ENCODE results near the gene DDA1.

- TF ChIP-seq KDM5A (IDR thresholded peaks at IDR 0.05): no peak
- TF ChIP-seq POLR2A (IDR thresholded peaks at IDR 0.05; ENCODE audit: low read length): no peak
- no peak for TF ChIP-seq RCOR1 (IDR thresholded peaks at IDR 0.05; ENCODE audit: low read depth, low read length)
- TF ChIP-seq RFX5 (IDR thresholded peaks at IDR 0.05): no peak
- no peak for TF ChIP-seq PBX3 (IDR thresholded peaks at IDR 0.05)
- peak; percentile 38 for TF ChIP-seq REST (IDR thresholded peaks at IDR 0.05)
Measured at GRCh38 chr19:17337675-17338432, 28.5 kb downstream of the DDA1 start.

Data from A549 (cell line).